Skin of body (tissue), 2 donors: ENCODE measurements around the gene SLC8A1. TPM values are rescaled to one million over a fixed set of nuclear protein-coding genes. Genes with fewer than 3 reads are reported as not detected.
A peak's percentile ranks its signal among the peaks of the same experiment; 100 is the strongest.
"Not testable (repeated sequence)": the region's sequence is repeated elsewhere in the genome, so short reads cannot be mapped to it uniquely, and the experiment has no call there.

Experiments used
- DNase-seq: peaks from one replicate; lab custom pipeline; 2025; lab: John Stamatoyannopoulos, UW
- total RNA-seq: library from RNA; depleted of rRNA; stranded (reverse); fragments of >200 nt; gene quantifications from one replicate; pipeline ENCODE4 v1.2.3, GENCODE V29; 2014

SLC8A1 gene
- total RNA-seq, 1 donor from 2014 or later: 35.5 TPM

GRCh38 chr2:40087434-40087833 is 364.5 kb downstream of the SLC8A1 start:
- no peak for DNase-seq

GRCh38 chr2:40085786-40086185 is 366.1 kb downstream of the SLC8A1 start:
- no peak for DNase-seq

GRCh38 chr2:40073336-40073735 is 378.6 kb downstream of the SLC8A1 start:
- DNase-seq: not testable (repeated sequence)

- DNase-seq: no peak
Measured at GRCh38 chr2:40072442-40073232, 379.3 kb downstream of the SLC8A1 start.

- no peak for DNase-seq
Measured at GRCh38 chr2:40062381-40062780, 389.5 kb downstream of the SLC8A1 start.

GRCh38 chr2:40049781-40050180 is 402.1 kb downstream of the SLC8A1 start:
- peak; percentile 83 for DNase-seq

GRCh38 chr2:40048506-40048905 is 403.4 kb downstream of the SLC8A1 start:
- DNase-seq: no peak

- DNase-seq: no peak
Measured at GRCh38 chr2:40047406-40047805, 404.5 kb downstream of the SLC8A1 start.
